Thoracic aorta (tissue), 2 donors: ENCODE results near the gene NKRF. TPM values are rescaled to one million over a fixed set of nuclear protein-coding genes. Genes with fewer than 3 reads are reported as not detected.

ENCODE experiments used
- ATAC-seq: fragments of 150-250 bp; one replicate; pipeline ENCODE4 v1.8.0; 2017; ENCODE audit warnings: low read depth; ENCODE audit not compliant: insufficient number of reproducible peaks, low FRiP score
- DNase-seq: peaks from one replicate; pipeline ENCODE4 v3.0.0-alpha.2; 2020; ENCODE audit warnings: low spot score
- H3K27ac ChIP-seq, 2 donors: fragments of 200-600 bp; sonication (generic); 1 replicate in 1 of 2; 2 replicates in 1 of 2; pipeline ENCODE4 v1.5.1; 2016; ENCODE audit warnings: mild to moderate bottlenecking in 2 of 2, moderate library complexity in 2 of 2
- H3K27me3 ChIP-seq: fragments of 200-600 bp; sonication (generic); replicated peaks from 2 replicates; pipeline ENCODE4 v1.6.0; 2016; ENCODE audit warnings: mild to moderate bottlenecking; ENCODE audit not compliant: insufficient read depth
- H3K36me3 ChIP-seq: fragments of 200-600 bp; sonication (generic); one replicate; pipeline ENCODE4 v1.5.1; 2016
- H3K4me1 ChIP-seq, 2 donors: fragments of 200-600 bp; sonication (generic); 1 replicate in 1 of 2; 2 replicates in 1 of 2; pipeline versions ENCODE4 v1.5.1 to v1.6.0; 2016; ENCODE audit warnings: low read depth in 2 of 2, mild to moderate bottlenecking in 1 of 2; ENCODE audit not compliant: control insufficient read depth in 1 of 2
- H3K4me3 ChIP-seq: fragments of 200-600 bp; sonication (generic); 2 replicates; pipeline ENCODE4 v1.5.1; 2016; ENCODE audit warnings: mild to moderate bottlenecking
- H3K9me3 ChIP-seq: fragments of 200-600 bp; sonication (generic); 2 replicates; pipeline ENCODE4 v1.5.1; 2016
- CTCF ChIP-seq: fragments of 200-600 bp; sonication (generic); IDR thresholded peaks from one replicate; pipeline ENCODE4 v1.5.1; 2019; ENCODE audit warnings: antibody characterized with exemption
- total RNA-seq, 2 donors: library from RNA; depleted of rRNA; stranded (reverse); fragments of >200 nt; gene quantifications; one replicate each; pipeline versions ENCODE4 v1.1.0 to v1.2.3, GENCODE V29; 2016

Gene NKRF
- total RNA-seq, 2 donors from 2014 or later: 3.8 to 8.3 TPM

DNA sequence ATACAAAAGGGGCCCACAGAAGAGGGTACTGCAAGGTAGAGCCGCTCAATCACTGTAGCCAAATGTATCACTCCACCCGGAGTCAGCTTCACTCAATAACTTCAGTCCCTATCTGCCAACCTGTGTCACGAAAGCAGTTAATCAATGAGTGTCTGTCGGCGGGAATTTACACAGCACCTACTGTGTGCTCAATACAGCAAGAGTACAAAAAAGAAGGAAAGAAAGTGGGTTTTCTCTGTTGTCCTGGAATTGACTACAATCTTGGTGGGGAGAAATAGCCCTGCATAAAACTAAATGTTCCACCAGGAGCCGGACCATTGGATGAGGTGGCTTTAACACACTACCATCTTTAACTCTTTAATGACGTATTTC, 780 bp upstream of the NKRF start:
- no peaks in the 10 kb centered on the region for H3K36me3 ChIP-seq
- ATAC-seq (no peak), DNase-seq (no peak)
- peak overlapping the region; percentile 85 for H3K4me3 ChIP-seq
- peak overlapping the region; percentile 72 to 81 for H3K27ac ChIP-seq
- H3K27me3 ChIP-seq: no peaks in the 10 kb centered on the region
- peaks cover 0 to 4% of the 10 kb centered on the region in 2 donors for H3K4me1 ChIP-seq
- no peak for TF ChIP-seq CTCF
- H3K9me3 ChIP-seq: no peaks in the 10 kb centered on the region

GRCh38 chrX:119605464-119606279, 552 bp downstream of the NKRF start:
- no peaks in the 10 kb centered on the region for H3K36me3 ChIP-seq
- H3K27ac ChIP-seq: peak overlapping the region; percentile 72 to 81
- ATAC-seq (no peak), DNase-seq (no peak)
- TF ChIP-seq CTCF: no peak
- H3K4me1 ChIP-seq: peaks cover 0 to 4% of the 10 kb centered on the region in 2 donors
- H3K4me3 ChIP-seq: peak overlapping the region; percentile 85
- H3K9me3 ChIP-seq: no peaks in the 10 kb centered on the region
- no peaks in the 10 kb centered on the region for H3K27me3 ChIP-seq

DNA sequence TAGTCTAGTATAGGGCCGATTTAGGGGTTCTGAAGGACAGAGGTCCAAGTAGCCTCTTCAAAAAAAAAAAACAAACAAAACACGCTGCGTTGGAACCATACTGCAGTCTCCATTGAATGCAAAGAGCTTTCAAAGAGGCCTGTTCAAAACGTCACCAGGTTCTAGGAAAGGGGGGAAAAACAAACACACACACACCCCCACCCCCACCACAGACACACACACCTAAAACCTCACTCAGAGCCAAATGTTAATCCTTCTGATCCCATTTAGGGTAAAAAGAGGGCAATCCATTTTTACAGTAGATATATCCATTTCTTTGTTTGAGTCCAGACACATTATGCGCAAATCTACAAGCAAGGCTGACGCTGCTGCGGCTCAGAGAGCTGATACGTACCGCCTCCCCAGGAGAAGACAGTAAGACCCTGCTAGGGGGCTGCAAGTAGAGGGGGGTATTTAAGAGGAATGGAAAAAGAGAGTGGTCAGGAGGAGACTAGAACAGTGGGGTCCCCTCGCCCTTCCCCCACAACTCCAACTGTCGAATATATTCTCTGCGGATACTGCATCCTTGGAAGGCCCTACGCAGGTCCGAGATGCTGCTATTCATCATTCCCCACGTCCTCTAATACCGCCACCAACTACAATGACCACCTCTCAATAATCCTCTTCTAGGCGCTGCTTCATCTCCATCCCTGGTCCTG, 1.3 kb downstream of the NKRF start:
- Histone ChIP-seq H3K4me1 (peaks cover 0 to 4% of the 10 kb centered on the region in 2 donors), H3K9me3 (no peaks in the 10 kb centered on the region), H3K36me3 (no peaks in the 10 kb centered on the region), H3K27ac (peak overlapping the region in 1 of 2 donors; percentile 81), H3K27me3 (no peaks in the 10 kb centered on the region), H3K4me3 (peak overlapping the region; percentile 85)
- ATAC-seq (no peak), DNase-seq (no peak)
- TF ChIP-seq CTCF: no peak

DNA sequence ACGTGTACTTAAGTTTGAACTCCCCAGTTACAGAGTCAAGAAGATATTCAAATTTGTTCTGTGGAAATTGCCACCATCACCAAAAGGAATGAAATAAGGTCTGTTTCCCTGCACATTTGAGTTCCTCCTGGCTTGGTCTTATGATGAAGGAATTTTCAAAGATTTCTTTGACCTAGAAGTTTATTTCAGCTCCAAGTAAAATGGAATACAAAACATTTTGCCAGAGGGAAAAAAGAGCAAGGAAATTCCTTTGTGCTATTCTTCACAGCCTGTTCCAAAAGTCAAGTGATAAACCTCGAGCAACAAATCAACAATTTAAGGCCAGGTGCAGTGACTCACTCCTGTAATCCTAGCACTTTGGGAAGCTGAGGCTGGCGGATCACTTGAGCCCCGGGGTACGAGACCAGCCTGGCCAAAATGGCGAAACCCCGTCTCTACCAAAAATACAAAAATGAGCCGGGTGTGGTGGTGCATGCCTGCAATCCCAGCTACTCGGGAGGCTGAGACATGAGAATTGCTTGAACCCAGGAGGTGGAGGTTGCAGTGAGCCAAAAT, 3.4 kb downstream of the NKRF start:
- DNase-seq (no peak), ATAC-seq (no peak)
- TF ChIP-seq CTCF: no peak

DNA sequence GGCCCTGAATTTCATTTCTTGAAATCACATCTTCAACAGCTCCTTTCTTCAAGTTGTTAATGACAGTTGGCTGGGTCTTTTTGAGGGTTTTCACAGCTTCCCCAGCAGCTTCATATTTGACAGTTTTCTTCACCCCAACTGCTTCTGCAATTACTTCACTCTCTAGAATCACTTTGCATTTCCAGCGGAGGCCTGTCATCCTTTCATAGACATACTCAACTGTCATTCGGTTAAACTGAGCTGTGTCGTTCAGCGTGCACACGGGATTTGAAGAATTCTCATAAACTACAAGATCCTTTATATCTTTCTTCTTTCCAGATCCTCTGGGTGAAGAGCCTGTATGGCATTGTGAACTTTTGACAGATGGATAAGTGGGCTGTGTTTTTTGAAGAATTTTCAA, 16.4 kb downstream of the NKRF start:
- Histone ChIP-seq H3K27ac (no peak overlapping the region), H3K4me1 (no peaks in the 10 kb centered on the region), H3K9me3 (no peaks in the 10 kb centered on the region), H3K4me3 (no peak overlapping the region), H3K36me3 (no peaks in the 10 kb centered on the region), H3K27me3 (no peaks in the 10 kb centered on the region)
- TF ChIP-seq CTCF: no peak
- ATAC-seq (no peak), DNase-seq (no peak)

More for the DNA sequence above, 3.4 kb downstream of the NKRF start:
- H3K27me3 ChIP-seq: no peaks in the 10 kb centered on the region
- peaks cover 0 to 4% of the 10 kb centered on the region in 2 donors for H3K4me1 ChIP-seq
- H3K9me3 ChIP-seq: no peaks in the 10 kb centered on the region
- H3K36me3 ChIP-seq: no peaks in the 10 kb centered on the region
- H3K27ac ChIP-seq: no peak overlapping the region
- H3K4me3 ChIP-seq: no peak overlapping the region
